Fibroblast of lung (primary cell): ENCODE data around the gene STK35. TPM values are rescaled to one million over a fixed set of nuclear protein-coding genes. Genes with fewer than 3 reads are reported as not detected.
A peak's percentile ranks its signal among the peaks of the same experiment; 100 is the strongest.

Source experiments
- DNase-seq, 2 donors: peaks; one replicate each; pipeline versions ENCODE4 v3.0.0 to v3.0.0-alpha.2; 2010; ENCODE audit warnings: low read depth in 2 of 2
- H2AFZ ChIP-seq: 2 replicates; pipeline ENCODE4 v1.5.1; 2012; ENCODE audit warnings: low read length, control low read depth, inconsistent platforms
- H3K27ac ChIP-seq: 2 replicates; pipeline ENCODE4 v1.5.1; 2011; ENCODE audit warnings: low read length, control low read depth; ENCODE audit not compliant: insufficient read depth
- H3K27me3 ChIP-seq: 2 replicates; pipeline ENCODE4 v1.5.1; 2011; ENCODE audit warnings: mild to moderate bottlenecking, low read length; ENCODE audit not compliant: control insufficient read depth, insufficient read depth
- H3K36me3 ChIP-seq: 2 replicates; pipeline ENCODE4 v1.5.1; 2011; ENCODE audit warnings: low read length; ENCODE audit not compliant: control insufficient read depth, insufficient read depth
- H3K4me1 ChIP-seq: 2 replicates; pipeline ENCODE4 v1.5.1; 2011; ENCODE audit warnings: low read length; ENCODE audit not compliant: control insufficient read depth, insufficient read depth; ENCODE audit errors: extremely low read depth
- H3K4me2 ChIP-seq: 2 replicates; pipeline ENCODE4 v1.5.1; 2011; ENCODE audit warnings: low read length, control low read depth; ENCODE audit not compliant: insufficient read depth; ENCODE audit errors: extremely low read depth
- H3K4me3 ChIP-seq, 4 experiments: fragments of 200-600 bp in 1 of 4; sonication (generic) in 1 of 4; replicated peaks in 1 of 4; 2 replicates each; pipeline ENCODE4 v1.5.1; 2011 to 2016; ENCODE audit warnings: low read length in 4 of 4, low read depth in 3 of 4, mild to moderate bottlenecking in 3 of 4, control low read depth in 2 of 4, inconsistent platforms in 1 of 4, mixed read lengths in 1 of 4; ENCODE audit not compliant: insufficient read depth in 1 of 4; ENCODE audit errors: control extremely low read depth in 1 of 4
- H3K79me2 ChIP-seq: 2 replicates; pipeline ENCODE4 v1.5.1; 2012; ENCODE audit warnings: mild to moderate bottlenecking, low read length, inconsistent platforms; ENCODE audit not compliant: control insufficient read depth, insufficient read depth
- H3K9ac ChIP-seq: 2 replicates; pipeline ENCODE4 v1.5.1; 2011; ENCODE audit warnings: mild to moderate bottlenecking, low read length, control low read depth; ENCODE audit not compliant: insufficient read depth
- H3K9me3 ChIP-seq: 2 replicates; pipeline ENCODE4 v1.5.1; 2012; ENCODE audit warnings: low read depth, low read length; ENCODE audit not compliant: control insufficient read depth, insufficient read depth
- H4K20me1 ChIP-seq: 2 replicates; pipeline ENCODE4 v1.5.1; 2011; ENCODE audit warnings: low read length; ENCODE audit not compliant: control insufficient read depth, insufficient read depth; ENCODE audit errors: extremely low read depth
- EZH2 ChIP-seq: IDR thresholded peaks from 2 replicates; pipeline ENCODE4 v1.5.1; 2012; ENCODE audit warnings: low read length, control low read depth, mild to moderate bottlenecking; ENCODE audit errors: missing control alignments
- polyA plus RNA-seq, 2 donors: library from polyadenylated mRNA; depleted of rRNA in 1 of 2; stranded (reverse) in 1 of 2; unstranded in 1 of 2; fragments of >200 nt; gene quantifications; 2 replicates each; pipeline ENCODE4 v1.2.1, GENCODE V29; 2011 to 2012; ENCODE audit warnings: missing spikeins in 1 of 2
- total RNA-seq: library from RNA; depleted of rRNA; stranded (reverse); fragments of >200 nt; gene quantifications from 2 replicates; pipeline ENCODE4 v1.2.1, GENCODE V29; 2014
- TF ChIP-seq, protein P1 (sequence below), 2 donors: IDR thresholded peaks in 1 of 2; conservative IDR thresholded peaks in 1 of 2; 1 replicate in 1 of 2; 2 replicates in 1 of 2; pipeline ENCODE4 v1.5.1; 2011 to 2012; ENCODE audit warnings: low read length in 2 of 2, control low read depth in 1 of 2, inconsistent platforms in 1 of 2, low read depth in 1 of 2, mild to moderate bottlenecking in 1 of 2

The STK35 gene
- total and polyA plus RNA-seq, 2 donors (not counting 1 experiment from before 2014, with no cell fraction given) = 8.5 to 14.4 TPM

GRCh38 chr20:2140561-2140960, 38.9 kb downstream of the STK35 start:
- H3K4me3 ChIP-seq = no peak overlapping the region

DNA sequence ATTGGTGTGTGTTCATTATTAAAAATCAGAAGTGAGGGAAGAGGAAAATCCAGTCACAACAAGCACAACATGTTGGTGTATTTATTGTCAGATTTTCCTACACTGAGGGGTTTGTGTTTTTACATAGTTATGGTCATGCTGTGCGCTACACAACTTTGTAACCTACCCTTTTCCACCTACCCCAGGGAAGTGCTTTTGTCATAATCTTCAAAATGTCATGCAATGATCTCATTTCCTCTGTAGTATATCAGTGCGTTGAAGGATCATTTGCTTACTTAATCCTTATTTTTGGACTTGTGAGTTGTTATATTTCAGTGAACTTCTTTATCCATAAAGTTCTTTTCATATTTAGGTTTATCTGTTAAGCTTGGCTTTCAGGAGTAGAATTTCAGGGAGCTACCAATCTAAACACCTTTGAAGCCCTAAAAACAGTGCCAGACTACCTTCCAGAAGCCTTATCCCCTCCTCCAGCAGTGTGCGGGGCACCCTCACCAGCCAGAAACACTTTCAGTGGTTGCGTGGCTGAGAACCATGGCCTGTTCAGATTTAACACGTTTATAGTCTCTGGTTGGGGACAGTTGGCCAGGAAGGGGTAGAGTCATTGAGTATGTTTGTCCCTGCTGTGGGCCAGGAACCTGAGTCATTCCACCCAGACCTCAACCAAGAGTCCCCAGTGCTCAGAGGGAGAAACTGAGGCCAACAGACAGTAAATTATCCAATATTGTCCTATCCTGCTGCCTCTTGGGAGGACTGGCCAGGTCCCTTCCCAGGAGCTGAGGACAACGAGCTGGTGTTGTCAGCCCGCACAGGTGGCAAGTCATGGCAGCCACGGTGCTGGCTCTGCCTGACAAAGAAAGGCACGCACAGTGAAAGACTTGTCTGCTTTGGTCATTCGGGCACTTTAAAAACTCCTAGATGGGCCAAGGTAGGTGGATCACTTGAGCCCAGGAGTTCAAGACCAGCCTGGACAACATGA, 40.3 kb downstream of the STK35 start:
- no peaks in the 10 kb centered on the region for H3K27me3 ChIP-seq
- no peaks in the 10 kb centered on the region for H4K20me1 ChIP-seq
- no peak overlapping the region for H2AFZ ChIP-seq
- peaks cover 2% of the 10 kb centered on the region for H3K36me3 ChIP-seq
- no peak overlapping the region for H3K27ac ChIP-seq
- H3K4me3 ChIP-seq = no peak overlapping the region
- peaks cover 5% of the 10 kb centered on the region for H3K79me2 ChIP-seq
- H3K9me3 ChIP-seq = no peaks in the 10 kb centered on the region
- peaks cover 5% of the 10 kb centered on the region for H3K4me1 ChIP-seq
- no peak overlapping the region for H3K4me2 ChIP-seq
- TF ChIP-seq EZH2 = no peak
- TF ChIP-seq, protein P1, sequence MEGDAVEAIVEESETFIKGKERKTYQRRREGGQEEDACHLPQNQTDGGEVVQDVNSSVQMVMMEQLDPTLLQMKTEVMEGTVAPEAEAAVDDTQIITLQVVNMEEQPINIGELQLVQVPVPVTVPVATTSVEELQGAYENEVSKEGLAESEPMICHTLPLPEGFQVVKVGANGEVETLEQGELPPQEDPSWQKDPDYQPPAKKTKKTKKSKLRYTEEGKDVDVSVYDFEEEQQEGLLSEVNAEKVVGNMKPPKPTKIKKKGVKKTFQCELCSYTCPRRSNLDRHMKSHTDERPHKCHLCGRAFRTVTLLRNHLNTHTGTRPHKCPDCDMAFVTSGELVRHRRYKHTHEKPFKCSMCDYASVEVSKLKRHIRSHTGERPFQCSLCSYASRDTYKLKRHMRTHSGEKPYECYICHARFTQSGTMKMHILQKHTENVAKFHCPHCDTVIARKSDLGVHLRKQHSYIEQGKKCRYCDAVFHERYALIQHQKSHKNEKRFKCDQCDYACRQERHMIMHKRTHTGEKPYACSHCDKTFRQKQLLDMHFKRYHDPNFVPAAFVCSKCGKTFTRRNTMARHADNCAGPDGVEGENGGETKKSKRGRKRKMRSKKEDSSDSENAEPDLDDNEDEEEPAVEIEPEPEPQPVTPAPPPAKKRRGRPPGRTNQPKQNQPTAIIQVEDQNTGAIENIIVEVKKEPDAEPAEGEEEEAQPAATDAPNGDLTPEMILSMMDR (conservative IDR thresholded peaks at IDR 0.05 in 1 of 2, IDR thresholded peaks at IDR 0.05 in 1 of 2; ENCODE audit: low read depth in 1 of 2, low read length in 2 of 2) = no peak
- H3K9ac ChIP-seq = no peak overlapping the region
- DNase-seq = no peak

More at GRCh38 chr20:2140561-2140960, 38.9 kb downstream of the STK35 start:
- Histone ChIP-seq H3K9ac (no peak overlapping the region), H3K27me3 (no peaks in the 10 kb centered on the region), H3K27ac (no peak overlapping the region), H3K36me3 (peaks cover 2% of the 10 kb centered on the region), H4K20me1 (no peaks in the 10 kb centered on the region), H3K9me3 (no peaks in the 10 kb centered on the region), H3K4me1 (peaks cover 5% of the 10 kb centered on the region), H3K79me2 (peaks cover 11% of the 10 kb centered on the region), H3K4me2 (no peak overlapping the region), H2AFZ (no peak overlapping the region)
- peak; percentile 48 to 50 for DNase-seq
- TF ChIP-seq, protein P1 (conservative IDR thresholded peaks at IDR 0.05 in 1 of 2, IDR thresholded peaks at IDR 0.05 in 1 of 2; ENCODE audit: low read depth in 1 of 2, low read length in 2 of 2) = no peak
- no peak for TF ChIP-seq EZH2

- Histone ChIP-seq H3K9me3 (no peaks in the 10 kb centered on the region), H4K20me1 (no peaks in the 10 kb centered on the region), H3K4me3 (no peak overlapping the region), H2AFZ (no peak overlapping the region), H3K9ac (no peak overlapping the region), H3K4me1 (no peaks in the 10 kb centered on the region), H3K27me3 (no peaks in the 10 kb centered on the region), H3K27ac (no peak overlapping the region), H3K4me2 (no peak overlapping the region), H3K36me3 (peaks cover 2% of the 10 kb centered on the region), H3K79me2 (peaks cover 5% of the 10 kb centered on the region)
- DNase-seq = no peak
- TF ChIP-seq EZH2 = no peak
- TF ChIP-seq, protein P1 (conservative IDR thresholded peaks at IDR 0.05 in 1 of 2, IDR thresholded peaks at IDR 0.05 in 1 of 2; ENCODE audit: low read depth in 1 of 2, low read length in 2 of 2) = no peak
Measured at GRCh38 chr20:2142649-2143048, 41.0 kb downstream of the STK35 start.
